DND-41 (cell line): ENCODE measurements around the gene FOXN3.
A peak's percentile ranks its signal among the peaks of the same experiment; 100 is the strongest.

Source experiments
- ATAC-seq: fragments of 200-7000 bp; cut with Tn5 transposase; 3 replicates; pipeline ENCODE4 v1.9.1; 2021; ENCODE audit warnings: low read depth; ENCODE audit not compliant: insufficient read depth
- DNase-seq: peaks from one replicate; pipeline ENCODE4 v3.0.0-alpha.2; 2020
- H2AFZ ChIP-seq: 2 replicates; pipeline ENCODE4 v1.6.0; 2012; ENCODE audit warnings: low read depth, low read length
- H3K27ac ChIP-seq: 2 replicates; pipeline ENCODE4 v1.5.1; 2012; ENCODE audit warnings: low read length, inconsistent platforms
- H3K27me3 ChIP-seq: fragments of 200-600 bp; sonication (generic); 2 replicates; pipeline ENCODE4 v1.6.0; 2012; ENCODE audit warnings: low read length, mild to moderate bottlenecking, inconsistent platforms; ENCODE audit not compliant: insufficient read depth, poor library complexity
- H3K36me3 ChIP-seq: 2 replicates; pipeline ENCODE4 v1.5.1; 2012; ENCODE audit warnings: low read length, inconsistent platforms; ENCODE audit not compliant: insufficient read depth
- H3K4me1 ChIP-seq: 2 replicates; pipeline ENCODE4 v1.5.1; 2012; ENCODE audit warnings: mild to moderate bottlenecking, low read length; ENCODE audit not compliant: insufficient read depth
- H3K4me2 ChIP-seq: 2 replicates; pipeline ENCODE4 v1.6.0; 2012; ENCODE audit warnings: mild to moderate bottlenecking, moderate library complexity, low read length, inconsistent platforms; ENCODE audit not compliant: insufficient read depth
- H3K4me3 ChIP-seq, 2 experiments: fragments of 200-600 bp in 1 of 2; shearing (Covaris generic) in 1 of 2; 2 replicates each; pipeline ENCODE4 v1.5.1; 2012 to 2016; ENCODE audit warnings: inconsistent platforms in 2 of 2, low read length in 2 of 2, mild to moderate bottlenecking in 2 of 2, low read depth in 1 of 2, moderate library complexity in 1 of 2
- H3K79me2 ChIP-seq: 2 replicates; pipeline ENCODE4 v1.6.0; 2012; ENCODE audit warnings: low read length, inconsistent platforms; ENCODE audit not compliant: insufficient read depth
- H3K9ac ChIP-seq: 2 replicates; pipeline ENCODE4 v1.6.0; 2012; ENCODE audit warnings: low read depth, mild to moderate bottlenecking, inconsistent platforms, low read length, moderate library complexity
- H3K9me3 ChIP-seq: 2 replicates; pipeline ENCODE4 v1.5.1; 2012; ENCODE audit warnings: low read length, moderate library complexity, mild to moderate bottlenecking, inconsistent platforms; ENCODE audit not compliant: insufficient read depth, severe bottlenecking
- H4K20me1 ChIP-seq: 2 replicates; pipeline ENCODE4 v1.6.0; 2012; ENCODE audit warnings: low read length; ENCODE audit not compliant: insufficient read depth
- CTCF ChIP-seq: IDR thresholded peaks from 2 replicates; pipeline ENCODE4 v1.5.1; 2012; ENCODE audit warnings: borderline replicate concordance, low read length, moderate library complexity, mild to moderate bottlenecking; ENCODE audit not compliant: poor library complexity, severe bottlenecking; ENCODE audit errors: extremely low read depth
- EZH2 ChIP-seq: IDR thresholded peaks from 3 replicates; pipeline ENCODE4 v1.6.1; 2012; ENCODE audit warnings: borderline replicate concordance, low read depth, mild to moderate bottlenecking, moderate library complexity, low read length, inconsistent platforms; ENCODE audit not compliant: severe bottlenecking

FOXN3 gene

DNA sequence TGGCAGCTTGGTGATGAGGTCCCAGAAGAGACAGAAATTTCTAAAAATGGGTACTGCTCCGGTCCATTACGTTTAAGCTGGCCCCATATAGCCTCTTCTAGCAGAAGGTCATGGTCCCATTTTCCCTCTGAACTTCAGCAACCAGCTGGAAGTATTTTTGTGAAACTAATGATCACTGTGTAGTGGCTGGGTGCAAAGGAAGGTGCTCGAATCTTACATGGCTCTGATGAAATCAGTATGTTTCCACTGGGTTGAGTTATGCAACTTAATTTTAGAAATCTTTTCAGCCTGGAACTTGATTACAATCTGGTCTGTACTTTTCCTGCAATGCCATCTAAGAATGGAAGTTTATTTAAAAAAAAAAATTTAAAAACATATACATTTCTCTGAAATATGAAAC lies 228.5 kb downstream of the FOXN3 start:
- Histone ChIP-seq H3K79me2 (peaks cover 22% of the 10 kb centered on the region), H3K27ac (no peak overlapping the region), H3K27me3 (no peaks in the 10 kb centered on the region), H2AFZ (no peak overlapping the region), H3K4me3 (no peak overlapping the region), H3K36me3 (peaks cover 63% of the 10 kb centered on the region), H3K4me2 (no peak overlapping the region), H3K9ac (no peak overlapping the region), H3K9me3 (no peaks in the 10 kb centered on the region), H4K20me1 (no peaks in the 10 kb centered on the region; the same call in 1 of the 2 replicates), H3K4me1 (no peaks in the 10 kb centered on the region)
- ATAC-seq (no peak), DNase-seq (no peak)
- TF ChIP-seq CTCF (no peak), EZH2 (no peak)

- no peak overlapping the region for H3K4me3 ChIP-seq
- no peaks in the 10 kb centered on the region for H3K9me3 ChIP-seq
- H3K27ac ChIP-seq = no peak overlapping the region
- H3K4me1 ChIP-seq = no peaks in the 10 kb centered on the region
- no peak for ATAC-seq
- DNase-seq = no peak
- H2AFZ ChIP-seq = no peak overlapping the region
- H4K20me1 ChIP-seq = no peaks in the 10 kb centered on the region; the same call in 1 of the 2 replicates
- peaks cover 63% of the 10 kb centered on the region for H3K36me3 ChIP-seq
- TF ChIP-seq CTCF (no peak), EZH2 (no peak)
- H3K9ac ChIP-seq = no peak overlapping the region
- H3K27me3 ChIP-seq = no peaks in the 10 kb centered on the region
- H3K4me2 ChIP-seq = no peak overlapping the region
- peaks cover 14% of the 10 kb centered on the region; the same call in 1 of the 2 replicates for H3K79me2 ChIP-seq
These were observed 229.5 kb downstream of the FOXN3 start for GRCh38 chr14:89187501-89187900.

- H2AFZ ChIP-seq = no peak overlapping the region
- no peaks in the 10 kb centered on the region for H3K4me1 ChIP-seq
- no peak for TF ChIP-seq EZH2
- no peak for TF ChIP-seq CTCF
- no peak overlapping the region for H3K4me2 ChIP-seq
- peaks cover 67% of the 10 kb centered on the region for H3K36me3 ChIP-seq
- DNase-seq = no peak
- no peak overlapping the region for H3K4me3 ChIP-seq
- H4K20me1 ChIP-seq = no peaks in the 10 kb centered on the region; the same call in 1 of the 2 replicates
- no peak overlapping the region for H3K9ac ChIP-seq
- H3K9me3 ChIP-seq = no peaks in the 10 kb centered on the region
- no peaks in the 10 kb centered on the region for H3K27me3 ChIP-seq
- no peak overlapping the region for H3K27ac ChIP-seq
- ATAC-seq = peak; percentile 44; the same call in 2 of the 3 replicates
- H3K79me2 ChIP-seq = peaks cover 14% of the 10 kb centered on the region; the same call in 1 of the 2 replicates
These were observed 230.1 kb downstream of the FOXN3 start for GRCh38 chr14:89186856-89187376.
